Measurements from ENCODE around the gene COA8.

Gene COA8

GRCh38 chr14:103526247-103526913, 36.4 kb upstream of the COA8 start:
- DNase-seq = no peak
- peaks cover 0 to 63% (median 48%) of the 10 kb centered on the region in 4 experiments for H3K4me1 ChIP-seq (ENCODE audit: control extremely low read depth in 1 of 4, control insufficient read depth in 4 of 4, insufficient read depth in 4 of 4, low read length in 3 of 4)
- POLR2A ChIA-PET = no interaction called here
- H3K4me3 ChIP-seq (ENCODE audit: control insufficient read depth in 1 of 7, extremely low read depth in 1 of 7, insufficient read depth in 4 of 7, low read depth in 2 of 7, low read length in 6 of 7) = no peak overlapping the region
- no peak overlapping the region for H3K27ac ChIP-seq (ENCODE audit: insufficient read depth in 1 of 2, low read depth in 1 of 2, low read length in 2 of 2, poor library complexity in 1 of 2, severe bottlenecking in 2 of 2)
- 46% methylated on average over 6 of the region's 8 CpGs for WGBS (ENCODE audit: insufficient coverage)
- peaks cover 0 to 29% (median 6%) of the 10 kb centered on the region in 5 experiments for H3K27me3 ChIP-seq (replicated peaks in 2 of 5; ENCODE audit: control insufficient read depth in 4 of 5, insufficient read depth in 5 of 5, low read length in 4 of 5)
- peaks cover 0 to 14% (median 0%) of the 10 kb centered on the region in 4 experiments for H3K36me3 ChIP-seq (ENCODE audit: control insufficient read depth in 4 of 4, insufficient read depth in 4 of 4, low read length in 3 of 4)
- H3K9me3 ChIP-seq (ENCODE audit: control extremely low read depth in 1 of 5, control insufficient read depth in 4 of 5, insufficient read depth in 2 of 5, low read depth in 1 of 5, low read length in 4 of 5) = peaks cover 0 to 4% (median 0%) of the 10 kb centered on the region in 5 experiments
- CTCF ChIA-PET = no interaction called here

GRCh38 chr14:103526914-103527248, 35.9 kb upstream of the COA8 start:
- ChIA-PET CTCF (interaction anchor here (0.9 to 5.4 kb wide), 2 partner anchors 7 to 21 kb away, joined by 3 to 46 read pairs; no protein-coding TSS in a partner anchor), POLR2A (no interaction called here)
- Histone ChIP-seq H3K36me3 (ENCODE audit: control insufficient read depth in 4 of 4, insufficient read depth in 4 of 4, low read length in 3 of 4) (peaks cover 0 to 16% (median 0%) of the 10 kb centered on the region in 4 experiments), H3K27ac (ENCODE audit: insufficient read depth in 1 of 2, low read depth in 1 of 2, low read length in 2 of 2, poor library complexity in 1 of 2, severe bottlenecking in 2 of 2) (no peak overlapping the region), H3K9me3 (ENCODE audit: control extremely low read depth in 1 of 5, control insufficient read depth in 4 of 5, insufficient read depth in 2 of 5, low read depth in 1 of 5, low read length in 4 of 5) (peaks cover 0 to 4% (median 0%) of the 10 kb centered on the region in 5 experiments), H3K4me1 (ENCODE audit: control extremely low read depth in 1 of 4, control insufficient read depth in 4 of 4, insufficient read depth in 4 of 4, low read length in 3 of 4) (peaks cover 0 to 63% (median 43%) of the 10 kb centered on the region in 4 experiments), H3K27me3 (replicated peaks in 2 of 5; ENCODE audit: control insufficient read depth in 4 of 5, insufficient read depth in 5 of 5, low read length in 4 of 5) (peaks cover 0 to 24% (median 6%) of the 10 kb centered on the region in 5 experiments), H3K4me3 (ENCODE audit: control insufficient read depth in 1 of 7, extremely low read depth in 1 of 7, insufficient read depth in 4 of 7, low read depth in 2 of 7, low read length in 6 of 7) (no peak overlapping the region)
- DNase-seq = no peak
- WGBS (ENCODE audit: insufficient coverage) = 100% methylated on average over 1 of the region's 1 CpG

- peak in 2 of 3 donors; percentile 31 to 50 for DNase-seq
- Histone ChIP-seq H3K4me3 (ENCODE audit: control insufficient read depth in 1 of 7, extremely low read depth in 1 of 7, insufficient read depth in 4 of 7, low read depth in 2 of 7, low read length in 6 of 7) (peak overlapping the region in 1 of 7 experiments; percentile 83), H3K36me3 (ENCODE audit: control insufficient read depth in 4 of 4, insufficient read depth in 4 of 4, low read length in 3 of 4) (peaks cover 0 to 23% (median 2%) of the 10 kb centered on the region in 4 experiments), H3K27ac (ENCODE audit: insufficient read depth in 1 of 2, low read depth in 1 of 2, low read length in 2 of 2, poor library complexity in 1 of 2, severe bottlenecking in 2 of 2) (no peak overlapping the region), H3K9me3 (ENCODE audit: control extremely low read depth in 1 of 5, control insufficient read depth in 4 of 5, insufficient read depth in 2 of 5, low read depth in 1 of 5, low read length in 4 of 5) (peaks cover 0 to 4% (median 0%) of the 10 kb centered on the region in 5 experiments), H3K27me3 (replicated peaks in 2 of 5; ENCODE audit: control insufficient read depth in 4 of 5, insufficient read depth in 5 of 5, low read length in 4 of 5) (peaks cover 0 to 17% (median 6%) of the 10 kb centered on the region in 5 experiments), H3K4me1 (ENCODE audit: control extremely low read depth in 1 of 4, control insufficient read depth in 4 of 4, insufficient read depth in 4 of 4, low read length in 3 of 4) (peaks cover 0 to 56% (median 37%) of the 10 kb centered on the region in 4 experiments)
- 87% methylated on average over 11 of the region's 14 CpGs for WGBS (ENCODE audit: insufficient coverage)
- ChIA-PET POLR2A (no interaction called here), CTCF (interaction anchor here (0.6 to 5.4 kb wide), 7 partner anchors 8 to 170 kb away, joined by 3 to 46 read pairs (median 3); no protein-coding TSS in a partner anchor)
These were observed 35.2 kb upstream of the COA8 start for GRCh38 chr14:103527408-103528145.

- no peak for DNase-seq
- 87% methylated on average over 8 of the region's 10 CpGs for WGBS (ENCODE audit: insufficient coverage)
- POLR2A ChIA-PET = no interaction called here
These were observed 34.6 kb upstream of the COA8 start for GRCh38 chr14:103528146-103528586.

GRCh38 chr14:103528587-103529382, 34.0 kb upstream of the COA8 start, which contains the start of gene TRMT61A:
Gene TRMT61A (plus strand): TSS chr14:103529196. CDS start chr14:103529979, 783 bp downstream.
- DNase-seq = peak; percentile 59 to 71 (median 68)
- ChIA-PET CTCF (interaction anchor here (0.7 to 5.4 kb wide), 4 partner anchors 9 to 28 kb away, joined by 3 to 46 read pairs (median 5); no protein-coding TSS in a partner anchor), POLR2A (interaction anchor here (0.6 kb wide), 1 partner anchor 955 kb away, joined by 3 read pairs; no protein-coding TSS in a partner anchor)
- Histone ChIP-seq H3K9me3 (ENCODE audit: control extremely low read depth in 1 of 5, control insufficient read depth in 4 of 5, insufficient read depth in 2 of 5, low read depth in 1 of 5, low read length in 4 of 5) (peaks cover 0 to 2% (median 0%) of the 10 kb centered on the region in 5 experiments), H3K4me3 (ENCODE audit: control insufficient read depth in 1 of 7, extremely low read depth in 1 of 7, insufficient read depth in 4 of 7, low read depth in 2 of 7, low read length in 6 of 7) (peak within 1 kb of the TSS; percentile 58 to 95 (median 84)), H3K27me3 (replicated peaks in 2 of 5; ENCODE audit: control insufficient read depth in 4 of 5, insufficient read depth in 5 of 5, low read length in 4 of 5) (peaks cover 0 to 5% (median 2%) of the 10 kb centered on the region in 5 experiments), H3K4me1 (ENCODE audit: control extremely low read depth in 1 of 4, control insufficient read depth in 4 of 4, insufficient read depth in 4 of 4, low read length in 3 of 4) (peaks cover 0 to 50% (median 31%) of the 10 kb centered on the region in 4 experiments), H3K36me3 (ENCODE audit: control insufficient read depth in 4 of 4, insufficient read depth in 4 of 4, low read length in 3 of 4) (peaks cover 0 to 35% (median 8%) of the 10 kb centered on the region in 4 experiments), H3K27ac (ENCODE audit: insufficient read depth in 1 of 2, low read depth in 1 of 2, low read length in 2 of 2, poor library complexity in 1 of 2, severe bottlenecking in 2 of 2) (peak within 1 kb of the TSS; percentile 70 to 87)
- 6% methylated on average over 38 of the region's 70 CpGs for WGBS (ENCODE audit: insufficient coverage)

More at GRCh38 chr14:103528146-103528586, 34.6 kb upstream of the COA8 start:
- Histone ChIP-seq H3K9me3 (ENCODE audit: control extremely low read depth in 1 of 5, control insufficient read depth in 4 of 5, insufficient read depth in 2 of 5, low read depth in 1 of 5, low read length in 4 of 5) (peaks cover 0 to 4% (median 0%) of the 10 kb centered on the region in 5 experiments), H3K27me3 (replicated peaks in 2 of 5; ENCODE audit: control insufficient read depth in 4 of 5, insufficient read depth in 5 of 5, low read length in 4 of 5) (peaks cover 0 to 12% (median 3%) of the 10 kb centered on the region in 5 experiments), H3K4me3 (ENCODE audit: control insufficient read depth in 1 of 7, extremely low read depth in 1 of 7, insufficient read depth in 4 of 7, low read depth in 2 of 7, low read length in 6 of 7) (peak overlapping the region in 6 of 7 experiments; percentile 58 to 95 (median 86)), H3K27ac (ENCODE audit: insufficient read depth in 1 of 2, low read depth in 1 of 2, low read length in 2 of 2, poor library complexity in 1 of 2, severe bottlenecking in 2 of 2) (peak overlapping the region in 1 of 2 experiments; percentile 87), H3K4me1 (ENCODE audit: control extremely low read depth in 1 of 4, control insufficient read depth in 4 of 4, insufficient read depth in 4 of 4, low read length in 3 of 4) (peaks cover 0 to 50% (median 32%) of the 10 kb centered on the region in 4 experiments), H3K36me3 (ENCODE audit: control insufficient read depth in 4 of 4, insufficient read depth in 4 of 4, low read length in 3 of 4) (peaks cover 0 to 29% (median 4%) of the 10 kb centered on the region in 4 experiments)
- CTCF ChIA-PET = interaction anchor here (0.6 to 5.4 kb wide), 6 partner anchors 9 to 171 kb away, joined by 3 to 46 read pairs (median 4); no protein-coding TSS in a partner anchor

Data from common myeloid progenitor, CD34-positive (primary cell).